NCI-H146 treated with DMSO at 0.1 percent for 48 hours (cell line): Measurements from ENCODE around the gene MEX3C.

Source experiments
- DNase-seq: peaks from one replicate; lab custom pipeline; 2025; ENCODE audit not compliant: unreplicated experiment; lab: John Stamatoyannopoulos, UW

Gene MEX3C

GRCh38 chr18:51197661-51198424 is at the start of gene MEX3C:
Gene MEX3C, minus strand, starts transcription at chr18:51197681. Its CDS starts 361 bp downstream, at chr18:51197320.
- DNase-seq: peak; percentile 100

DNA sequence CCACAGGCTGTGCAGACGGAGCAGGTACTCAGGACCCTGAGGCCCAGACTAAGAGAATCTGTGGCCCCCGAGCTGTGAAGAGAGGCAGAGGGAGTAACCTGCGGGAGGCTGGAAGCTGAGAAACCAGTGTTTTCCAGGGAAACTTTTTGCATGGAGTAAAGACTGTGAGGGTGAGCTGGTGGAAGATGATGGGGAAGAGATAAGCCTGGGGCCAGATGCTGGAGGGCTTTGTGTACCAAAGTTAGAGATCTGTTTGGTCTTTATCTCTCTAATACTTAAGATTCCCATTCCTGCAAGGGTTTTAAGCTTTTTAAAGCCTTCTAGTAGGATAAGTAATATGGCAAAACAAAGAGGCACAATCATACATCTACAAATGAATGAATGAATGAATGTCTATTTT is 43.7 kb upstream of the MEX3C start:
- no peak for DNase-seq

GRCh38 chr18:51236225-51236624 is 38.7 kb upstream of the MEX3C start:
- no peak for DNase-seq

GRCh38 chr18:51235009-51235789 is 37.7 kb upstream of the MEX3C start:
- no peak for DNase-seq

- no peak for DNase-seq
Measured at GRCh38 chr18:51234117-51235008, 36.9 kb upstream of the MEX3C start.

- DNase-seq: no peak
Measured at GRCh38 chr18:51229328-51229727, 31.8 kb upstream of the MEX3C start.

- no peak for DNase-seq
Measured at GRCh38 chr18:51227660-51228059, 30.2 kb upstream of the MEX3C start.

DNA sequence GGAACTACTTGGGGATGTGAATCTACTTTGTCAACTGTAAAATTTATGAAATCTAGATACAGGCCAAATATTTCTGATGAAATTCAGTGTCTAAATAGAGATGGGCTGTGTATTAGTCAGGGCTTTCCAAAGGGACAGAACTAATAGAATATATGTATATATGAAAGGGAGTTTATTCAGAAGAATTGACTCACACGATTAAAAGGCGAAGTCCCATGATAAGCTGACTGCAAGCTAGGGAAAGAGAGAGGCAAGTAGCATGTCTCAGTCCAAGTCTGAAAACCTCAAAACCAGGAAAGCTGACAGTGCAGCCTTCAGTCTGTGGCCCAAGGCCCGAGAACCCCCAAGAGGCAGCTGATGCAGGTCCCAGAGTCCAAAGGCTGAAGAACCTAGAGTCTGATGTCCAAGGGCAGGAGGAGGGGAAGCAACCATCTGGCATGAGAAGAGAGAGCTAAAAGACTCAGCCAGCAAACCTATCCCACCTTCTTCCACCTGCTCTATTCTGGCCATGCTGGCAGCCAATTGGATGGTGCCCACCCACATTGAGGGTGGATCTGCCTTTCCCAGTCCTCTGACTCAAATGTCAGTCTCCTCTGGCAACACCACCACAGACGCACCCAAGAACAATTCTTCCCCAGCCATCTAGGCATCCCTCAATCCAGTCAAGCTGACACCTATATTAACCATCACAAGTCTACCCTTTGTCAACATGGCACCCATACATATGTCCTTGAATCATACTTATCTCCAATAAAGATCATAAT is 29.3 kb upstream of the MEX3C start:
- DNase-seq: no peak

- no peak for DNase-seq
Measured at GRCh38 chr18:51226068-51226467, 28.6 kb upstream of the MEX3C start.

DNA sequence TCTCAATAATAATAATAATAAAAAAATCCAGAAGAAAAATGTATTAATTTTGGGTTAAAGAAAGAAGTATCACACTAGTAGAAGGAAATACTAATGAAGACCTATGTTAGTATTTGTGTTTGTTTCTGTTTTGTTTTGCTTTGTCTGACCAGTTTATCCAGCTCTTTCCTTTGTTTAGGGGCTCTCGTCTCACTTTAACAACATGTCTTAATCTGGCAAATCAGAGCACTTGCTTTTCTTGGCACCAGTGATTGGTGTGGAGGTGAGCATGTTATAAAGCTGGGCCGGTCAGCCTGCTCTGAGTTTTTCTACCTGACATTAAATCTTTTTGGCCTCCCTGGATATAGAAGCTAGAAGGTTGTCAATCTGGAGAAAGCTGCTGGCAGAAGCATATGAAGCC is 15.1 kb upstream of the MEX3C start:
- no peak for DNase-seq

DNA sequence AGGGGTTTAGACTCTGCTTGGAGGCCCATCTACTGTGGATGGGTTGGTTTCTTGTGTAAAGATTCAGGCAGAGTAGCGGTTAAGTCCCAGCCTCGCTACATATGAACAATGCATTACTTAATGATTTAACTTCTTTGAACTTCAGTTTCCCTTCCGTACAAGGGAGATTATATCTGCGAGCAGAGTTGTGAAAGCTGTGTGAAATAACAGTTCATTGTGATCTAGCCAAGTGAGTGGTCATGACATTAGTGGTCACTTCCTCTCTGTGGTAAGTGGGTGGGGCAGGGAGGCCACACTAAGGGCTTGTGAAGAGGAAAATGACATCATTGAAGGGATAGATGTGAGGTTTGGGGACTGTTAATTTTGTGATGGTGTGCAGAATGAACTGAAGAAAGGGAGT is 14.1 kb upstream of the MEX3C start:
- no peak for DNase-seq

DNA sequence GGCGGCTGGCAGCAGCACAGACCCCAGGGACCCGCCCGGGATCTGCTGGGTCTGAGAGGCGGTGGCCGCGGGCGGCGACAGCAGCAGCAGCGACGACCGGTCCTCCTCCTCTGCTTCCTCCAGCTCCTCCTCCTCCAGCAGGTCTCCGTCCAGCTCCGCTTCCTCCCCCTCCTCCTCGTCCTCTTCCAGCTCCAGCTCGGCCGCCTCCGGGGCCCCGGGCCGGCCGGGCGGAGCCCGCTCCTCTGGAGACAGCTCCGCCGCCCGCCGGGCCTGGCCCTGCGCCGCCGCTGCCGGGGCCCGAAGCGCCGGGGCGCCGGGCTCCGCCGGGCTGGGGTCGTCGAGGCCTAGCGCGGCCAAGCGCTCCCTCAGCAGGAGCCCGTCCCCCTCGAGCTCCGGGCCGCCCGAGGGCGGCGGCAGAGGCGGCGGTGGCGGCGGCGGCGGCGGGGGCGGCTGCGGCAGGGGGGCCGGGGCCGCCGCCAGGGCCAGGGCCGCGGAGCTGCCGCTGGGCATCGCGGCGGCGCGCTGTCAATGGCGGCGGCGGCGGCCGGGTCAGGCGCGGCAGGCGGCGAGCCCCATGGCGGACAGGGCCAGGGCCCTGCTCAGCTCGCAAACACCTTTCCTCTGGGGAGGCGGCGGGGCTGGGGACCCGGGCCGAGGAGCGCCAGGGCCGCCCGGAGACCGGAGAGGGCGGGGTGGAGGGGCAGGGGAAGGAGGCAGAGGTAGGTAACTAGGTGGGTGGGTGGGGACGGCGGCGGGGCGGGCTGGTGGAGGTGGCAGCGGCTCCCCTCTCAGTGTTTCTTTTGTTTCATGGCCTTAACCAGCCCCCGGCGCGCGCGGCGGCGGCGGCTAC is 445 bp downstream of the MEX3C start:
- DNase-seq: peak; percentile 61

DNA sequence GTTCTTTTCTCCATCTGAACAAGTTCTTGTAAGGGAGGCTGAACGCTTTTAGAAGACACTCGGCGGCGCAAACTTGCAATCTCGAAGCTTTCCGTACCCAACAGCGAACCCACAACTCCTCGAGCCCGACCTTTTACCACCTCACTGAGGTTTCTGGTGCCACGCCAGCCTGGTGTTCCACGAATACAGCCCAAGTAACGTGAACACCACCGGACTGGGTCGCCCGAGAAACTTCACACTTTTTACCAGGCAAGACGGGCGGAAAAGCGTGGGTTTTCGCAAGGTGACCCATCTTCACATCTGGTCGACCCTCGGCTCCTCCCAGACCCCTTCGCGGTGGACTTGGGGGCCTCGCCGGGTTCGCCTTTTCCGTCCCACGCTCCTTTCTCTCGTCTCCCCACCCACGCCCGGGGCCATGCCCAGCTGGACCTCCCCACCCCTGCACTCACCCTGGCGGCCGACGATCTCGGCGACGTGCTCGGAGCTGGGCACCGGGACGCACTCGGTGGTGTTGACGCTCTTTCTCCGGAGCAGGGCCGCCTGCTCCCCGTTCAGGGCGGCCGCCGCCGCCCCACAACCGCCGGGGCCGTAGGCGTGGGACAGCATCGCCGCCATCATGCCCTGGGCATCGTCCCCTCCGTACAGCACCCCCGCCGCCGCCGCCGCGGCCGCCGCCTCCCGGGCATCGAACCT is 1.2 kb downstream of the MEX3C start:
- DNase-seq: no peak

DNA sequence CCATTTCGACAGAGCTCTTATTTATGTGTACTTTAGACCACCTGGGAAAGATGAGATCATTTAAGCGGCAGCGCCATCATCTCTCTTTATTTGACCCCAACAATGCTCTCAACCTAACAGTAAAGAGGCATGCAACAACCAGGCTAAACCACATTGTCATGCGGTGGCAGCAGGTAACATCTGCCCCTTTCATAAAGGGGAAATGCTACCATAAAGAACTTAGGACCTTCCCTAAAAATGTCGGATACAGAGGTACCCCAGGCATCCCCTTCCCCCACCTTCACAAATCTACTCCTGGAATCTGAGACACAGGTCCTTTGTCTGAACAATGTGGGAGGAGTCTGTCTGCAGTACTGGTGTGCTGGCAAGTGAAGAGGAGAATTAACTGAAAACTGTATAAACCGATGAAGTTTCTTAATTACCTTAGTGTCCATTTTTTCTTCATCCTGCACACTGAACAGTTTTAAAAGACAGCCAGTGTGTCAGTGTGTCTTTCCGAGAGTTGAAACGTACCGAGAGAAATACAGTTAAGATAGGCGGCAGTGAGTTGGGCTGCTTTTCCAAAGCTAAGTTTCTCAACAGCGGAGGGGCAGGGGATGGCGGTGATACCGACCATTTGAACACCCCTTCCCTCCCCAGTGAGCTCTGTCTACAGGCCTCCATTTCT is 1.9 kb downstream of the MEX3C start:
- DNase-seq: peak; percentile 85

GRCh38 chr18:51195086-51195450 is 2.4 kb downstream of the MEX3C start:
- no peak for DNase-seq

- no peak for DNase-seq
Measured at GRCh38 chr18:51194604-51195003, 2.9 kb downstream of the MEX3C start.

GRCh38 chr18:51193621-51194287 is 3.7 kb downstream of the MEX3C start:
- no peak for DNase-seq

DNA sequence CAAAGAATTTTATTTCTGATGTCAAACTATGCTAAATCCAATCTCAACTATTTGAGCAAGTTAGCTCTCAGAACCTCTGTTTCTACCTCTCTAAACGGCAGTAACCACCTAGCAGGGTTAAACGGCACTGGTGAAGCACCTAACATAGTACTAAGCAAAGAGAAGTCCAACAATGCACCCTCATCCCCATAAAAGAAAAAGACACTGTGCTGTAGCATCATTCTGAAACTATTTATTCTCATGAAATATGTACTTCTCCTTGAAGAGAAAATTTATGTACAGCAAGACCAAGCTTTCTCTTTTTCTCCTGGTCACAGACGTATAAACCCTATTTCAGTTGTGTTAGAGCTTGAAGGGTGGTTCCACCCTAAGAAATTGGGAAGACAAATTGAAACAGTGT is 4.8 kb downstream of the MEX3C start:
- DNase-seq: no peak
